HK-2 (cell line): ENCODE data around the gene RFPL2.
A peak's percentile ranks its signal among the peaks of the same experiment; 100 is the strongest.

Source experiments
- DNase-seq: peaks from one replicate; pipeline ENCODE4 v3.0.0-alpha.2; 2018; ENCODE audit not compliant: unreplicated experiment

Gene RFPL2

GRCh38 chr22:32204856-32205722 is at the start of gene RFPL2:
TSS of gene RFPL2 (minus strand) at chr22:32205073. CDS start at chr22:32202451, 2,622 bp downstream.
- no peak for DNase-seq

- DNase-seq = no peak
Measured at GRCh38 chr22:32249231-32249630, 44.4 kb upstream of the RFPL2 start.

- DNase-seq = no peak
Measured at GRCh38 chr22:32248276-32248675, 43.4 kb upstream of the RFPL2 start.

GRCh38 chr22:32246166-32246565 is 41.3 kb upstream of the RFPL2 start:
- DNase-seq = no peak

GRCh38 chr22:32245042-32245441 is 40.2 kb upstream of the RFPL2 start:
- no peak for DNase-seq

GRCh38 chr22:32244547-32244946 is 39.7 kb upstream of the RFPL2 start:
- no peak for DNase-seq

- DNase-seq = no peak
Measured at GRCh38 chr22:32240461-32240860, 35.6 kb upstream of the RFPL2 start.

GRCh38 chr22:32237906-32238305 is 33.0 kb upstream of the RFPL2 start:
- no peak for DNase-seq

GRCh38 chr22:32236970-32237369 is 32.1 kb upstream of the RFPL2 start:
- DNase-seq = no peak

GRCh38 chr22:32233091-32233490 is 28.2 kb upstream of the RFPL2 start:
- no peak for DNase-seq

- DNase-seq = no peak
Measured at GRCh38 chr22:32232191-32232830, 27.4 kb upstream of the RFPL2 start.

- DNase-seq = no peak
Measured at GRCh38 chr22:32226326-32227104, 21.6 kb upstream of the RFPL2 start.

- no peak for DNase-seq
Measured at GRCh38 chr22:32222991-32223390, 18.1 kb upstream of the RFPL2 start.

- no peak for DNase-seq
Measured at GRCh38 chr22:32219026-32219425, 14.2 kb upstream of the RFPL2 start.

- no peak for DNase-seq
Measured at GRCh38 chr22:32218470-32218869, 13.6 kb upstream of the RFPL2 start.

- DNase-seq = no peak
Measured at GRCh38 chr22:32217465-32217864, 12.6 kb upstream of the RFPL2 start.

GRCh38 chr22:32216911-32217310 is 12.0 kb upstream of the RFPL2 start:
- DNase-seq = no peak

- DNase-seq = no peak
Measured at GRCh38 chr22:32211011-32211410, 6.1 kb upstream of the RFPL2 start.

- DNase-seq = no peak
Measured at GRCh38 chr22:32208681-32209080, 3.8 kb upstream of the RFPL2 start.

GRCh38 chr22:32207971-32208480 is 3.2 kb upstream of the RFPL2 start:
- DNase-seq = no peak

- peak; percentile 33 for DNase-seq
Measured at GRCh38 chr22:32206774-32207758, 2.2 kb upstream of the RFPL2 start.
